AG08395 (cell line): Measurements from ENCODE around the gene GABRG3.
"Not testable (repeated sequence)": the region's sequence is repeated elsewhere in the genome, so short reads cannot be mapped to it uniquely, and the experiment has no call there.

Experiments used
- DNase-seq: peaks from one replicate; pipeline ENCODE4 v3.0.0; 2012; ENCODE audit warnings: mixed read lengths, low spot score

The GABRG3 gene

DNA sequence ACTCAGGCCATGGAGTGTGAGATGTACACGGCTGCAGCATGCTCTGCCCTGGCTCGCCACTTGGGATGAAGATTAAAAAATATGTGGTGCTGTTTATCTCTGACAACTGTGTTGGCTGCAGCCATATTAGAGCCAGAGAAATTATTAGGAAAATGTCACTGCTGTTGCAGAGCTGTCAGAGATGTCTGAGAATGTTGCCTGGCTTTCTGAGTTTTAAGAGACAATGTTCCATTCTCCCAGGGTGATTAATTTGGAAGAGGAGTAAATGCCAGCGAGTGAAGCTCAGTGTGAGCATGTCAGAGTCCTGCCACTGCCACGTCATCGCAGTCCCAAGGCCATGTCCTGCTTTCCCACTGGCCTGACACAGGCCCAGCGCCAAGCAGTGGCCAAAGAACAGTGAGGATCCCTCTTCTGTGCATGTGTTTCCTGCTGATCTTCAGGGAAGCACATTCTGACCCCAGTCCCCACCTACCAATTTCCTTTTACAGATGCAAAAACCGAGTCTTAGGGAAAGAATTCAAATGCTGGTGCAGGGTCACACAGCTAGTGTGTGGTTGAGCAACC lies 370.9 kb downstream of the GABRG3 start:
- no peak for DNase-seq

GRCh38 chr15:27342991-27343390 lies 372.0 kb downstream of the GABRG3 start:
- DNase-seq: no peak

DNA sequence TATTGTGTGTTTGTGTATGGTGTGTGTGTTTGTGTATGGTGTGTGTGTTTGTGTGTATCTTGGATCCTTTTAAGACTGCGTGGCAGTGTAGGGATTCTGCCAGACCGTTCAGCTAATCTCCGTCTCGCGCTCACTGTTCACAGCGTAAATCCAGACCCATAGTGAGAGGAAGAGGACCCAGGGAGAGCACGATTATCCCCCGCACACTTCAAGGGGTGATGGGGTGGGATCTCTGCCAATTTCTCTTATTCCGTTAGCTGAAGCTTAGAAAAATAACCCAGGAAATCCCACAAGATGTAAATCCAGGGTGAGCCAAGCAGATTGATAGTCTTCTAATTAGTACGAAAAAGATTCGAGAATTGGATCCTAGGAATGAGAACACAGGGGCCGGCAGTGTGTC lies 381.2 kb downstream of the GABRG3 start:
- no peak for DNase-seq

DNA sequence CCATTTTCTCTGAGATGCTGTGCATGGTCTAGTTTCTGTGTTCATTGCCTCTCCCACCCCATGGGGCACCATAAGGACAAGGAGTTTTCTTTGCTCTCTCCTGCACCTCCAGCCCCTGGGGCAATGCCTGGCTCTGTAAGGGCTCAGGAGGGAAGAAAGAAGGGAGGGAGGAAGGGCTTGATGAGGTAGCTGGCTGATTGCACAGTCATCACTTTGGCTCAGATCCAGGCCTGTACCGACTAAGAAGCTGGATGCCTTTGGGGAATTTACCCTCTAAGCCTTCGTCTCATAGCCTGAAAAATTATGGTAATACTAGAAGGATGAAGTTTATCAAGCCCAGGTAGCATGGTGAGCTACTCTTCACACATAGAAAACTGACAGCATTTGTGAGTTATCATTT lies 382.9 kb downstream of the GABRG3 start:
- no peak for DNase-seq

- DNase-seq: peak; percentile 16
These were observed 387.9 kb downstream of the GABRG3 start for GRCh38 chr15:27358751-27359434.

GRCh38 chr15:27359586-27359985 lies 388.6 kb downstream of the GABRG3 start:
- no peak for DNase-seq

DNA sequence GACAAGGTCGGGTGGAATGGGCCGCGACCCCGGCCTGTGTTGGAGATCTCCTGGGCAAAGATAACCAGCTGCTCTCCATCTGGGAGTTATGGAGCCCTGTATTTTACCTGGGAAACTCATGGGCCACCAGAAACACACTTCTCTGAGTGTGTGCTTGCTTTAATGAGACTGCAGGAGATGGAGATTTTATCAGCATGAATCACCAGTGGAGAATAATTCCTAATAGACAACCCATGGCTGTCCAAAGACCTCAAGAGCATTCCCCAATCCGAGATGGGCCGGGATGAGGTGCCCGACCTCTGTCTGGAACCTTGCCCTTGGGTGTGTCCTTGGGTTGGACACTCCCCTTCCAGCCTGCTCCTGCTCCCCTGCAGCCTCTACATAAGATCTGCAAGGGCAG lies 389.3 kb downstream of the GABRG3 start:
- DNase-seq: no peak

DNA sequence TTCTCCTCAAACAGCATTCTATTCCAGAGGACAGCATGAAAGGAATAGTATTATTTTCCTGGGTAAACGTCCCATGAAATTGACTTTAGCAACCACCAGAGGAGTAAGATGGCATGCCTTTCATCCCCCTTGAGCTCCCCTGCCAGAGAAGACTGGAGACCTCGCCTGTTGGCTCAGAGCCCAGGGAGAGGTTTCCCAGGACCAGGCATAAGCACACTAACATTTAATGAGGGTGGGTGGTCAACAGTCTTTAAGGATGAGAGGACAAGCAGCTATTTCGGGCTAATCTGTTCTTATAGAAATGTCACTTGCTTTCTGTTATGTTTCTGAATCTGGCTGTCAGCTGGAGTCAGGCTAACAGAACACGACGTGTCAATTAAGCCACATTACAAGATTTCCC lies 390.5 kb downstream of the GABRG3 start:
- no peak for DNase-seq

GRCh38 chr15:27365456-27365855 lies 394.5 kb downstream of the GABRG3 start:
- DNase-seq: no peak

- not testable (repeated sequence) for DNase-seq
These were observed 406.4 kb downstream of the GABRG3 start for GRCh38 chr15:27377391-27377790.

DNA sequence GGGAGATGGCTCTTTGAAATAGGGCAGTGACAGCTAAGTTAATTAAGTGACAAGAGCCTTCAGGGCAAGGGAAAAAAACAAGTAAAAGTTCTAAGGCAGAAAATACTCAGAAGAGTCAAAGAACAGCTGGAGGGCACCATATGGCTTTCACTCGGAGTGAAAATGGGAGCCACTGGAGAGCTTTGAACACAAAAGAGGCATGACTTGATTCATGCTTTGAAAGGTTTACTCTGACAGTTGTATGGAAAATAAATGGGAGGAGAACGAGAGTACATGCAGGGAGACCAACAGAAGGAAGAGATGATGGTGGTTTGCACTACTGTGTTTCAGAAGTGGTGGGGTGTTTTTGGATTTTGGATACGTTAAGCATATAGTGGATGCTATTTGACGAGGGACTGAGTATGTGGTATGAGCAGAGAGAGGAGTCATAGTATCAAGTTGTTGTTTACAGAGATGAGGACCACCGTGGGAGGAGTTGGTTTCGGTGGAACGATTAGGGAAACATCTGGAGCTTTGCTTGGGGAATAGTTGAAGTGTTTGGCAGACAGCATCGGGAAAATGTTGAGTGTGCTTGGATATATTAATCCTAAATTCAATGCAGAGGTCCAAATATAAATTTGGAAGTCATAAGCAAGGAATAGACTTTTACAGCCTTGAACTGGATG lies 411.5 kb downstream of the GABRG3 start:
- no peak for DNase-seq

DNA sequence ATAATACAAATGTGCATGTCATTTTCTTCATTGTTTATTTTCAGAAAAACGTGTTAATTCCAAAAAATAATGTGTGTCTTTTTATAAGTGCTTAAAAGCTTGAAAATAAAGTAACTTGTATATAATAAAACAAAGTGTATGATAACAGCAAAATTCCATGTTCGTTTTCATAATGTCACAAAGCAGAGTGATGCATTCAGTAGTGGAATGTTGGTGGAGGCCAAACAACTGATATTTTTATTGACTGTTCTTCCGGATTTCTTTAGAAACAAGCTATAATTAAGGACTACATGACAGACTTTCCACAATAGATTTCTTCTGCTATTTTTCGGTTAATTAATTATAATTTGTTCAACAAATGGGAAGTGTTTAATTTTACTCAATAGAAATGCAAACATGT lies 412.7 kb downstream of the GABRG3 start:
- no peak for DNase-seq

GRCh38 chr15:27392163-27392562 lies 421.2 kb downstream of the GABRG3 start:
- DNase-seq: no peak

- no peak for DNase-seq
These were observed 425.5 kb downstream of the GABRG3 start for GRCh38 chr15:27396521-27396920.

DNA sequence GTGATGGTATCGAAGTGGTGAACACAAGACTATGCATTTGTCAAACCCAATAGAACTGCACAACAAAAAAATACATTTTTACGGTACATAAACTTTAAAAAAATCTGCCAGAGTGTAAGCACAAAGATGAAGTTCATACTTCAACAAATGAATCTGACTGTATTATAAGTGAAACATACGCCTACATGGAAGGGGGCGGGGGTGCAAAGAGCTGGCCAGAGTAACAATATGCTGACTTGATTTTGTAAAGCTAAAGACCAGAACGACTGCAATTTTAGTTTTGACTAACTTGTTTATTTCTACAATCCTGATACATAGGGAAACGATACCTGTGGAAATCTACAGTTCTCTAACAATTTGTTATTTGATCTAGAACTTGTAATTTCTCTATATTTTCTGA lies 426.0 kb downstream of the GABRG3 start:
- no peak for DNase-seq

GRCh38 chr15:27398631-27399161 lies 427.7 kb downstream of the GABRG3 start:
- DNase-seq: no peak

DNA sequence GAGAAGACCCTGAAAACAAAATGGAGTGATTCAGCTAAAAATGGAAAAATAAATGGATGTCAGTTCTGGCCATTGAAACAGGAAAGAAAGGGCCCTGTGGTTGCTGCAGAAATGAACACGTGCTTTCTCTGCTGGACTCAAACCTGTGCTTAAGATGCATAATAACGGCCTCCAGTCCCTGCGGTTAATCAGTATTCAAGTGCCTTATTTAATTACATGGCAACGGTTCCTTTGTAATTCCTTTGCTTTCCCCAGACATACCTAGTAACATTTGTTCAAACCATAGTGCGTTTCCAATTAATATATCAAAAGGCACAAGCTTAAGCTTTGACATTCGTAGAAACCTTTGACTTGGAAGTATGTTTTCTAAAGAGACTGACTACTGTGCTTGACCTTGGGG lies 428.3 kb downstream of the GABRG3 start:
- DNase-seq: no peak

GRCh38 chr15:27401471-27401870 lies 430.5 kb downstream of the GABRG3 start:
- DNase-seq: no peak

GRCh38 chr15:27408428-27408827 lies 437.4 kb downstream of the GABRG3 start:
- DNase-seq: no peak

DNA sequence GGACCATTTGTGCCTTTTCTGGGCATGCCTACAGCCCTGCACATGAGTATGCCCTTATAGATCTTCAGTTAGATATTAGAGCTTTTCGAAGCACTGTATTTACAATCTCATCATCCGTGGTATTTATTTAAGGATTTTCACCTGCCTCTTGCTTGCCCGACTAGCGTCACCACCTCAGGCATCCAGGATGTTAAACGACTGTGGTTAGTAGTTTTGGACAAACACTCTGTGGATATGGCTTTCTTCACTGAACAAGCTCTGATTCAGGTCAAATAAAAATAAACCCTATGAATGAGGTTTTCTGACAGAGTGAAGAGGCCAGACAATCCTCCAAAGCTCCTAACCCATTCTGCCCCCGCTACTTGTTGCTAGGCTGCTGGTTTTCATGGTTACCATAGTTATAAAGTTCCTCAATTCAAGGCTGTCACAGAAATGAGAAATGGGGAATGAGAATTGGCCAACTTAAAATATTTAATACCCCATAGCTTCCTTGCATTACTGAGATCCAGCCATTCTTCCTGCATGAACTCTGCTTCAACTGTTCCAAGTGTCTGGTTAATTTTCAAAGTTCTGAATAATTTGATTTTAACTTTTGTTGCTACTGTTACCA lies 440.1 kb downstream of the GABRG3 start:
- no peak for DNase-seq

GRCh38 chr15:27412415-27412814 lies 441.4 kb downstream of the GABRG3 start:
- DNase-seq: no peak

GRCh38 chr15:27414168-27414870 lies 443.3 kb downstream of the GABRG3 start:
- DNase-seq: no peak
